ENCODE data around the gene TMA16. TPM values are rescaled to one million over a fixed set of nuclear protein-coding genes. Genes with fewer than 3 reads are reported as not detected.

Gene TMA16
- total and polyA plus RNA-seq, 2 of the 8 experiments (the other 6 are each of a cell fraction or from before 2014, with no cell fraction given), result 8.0 to 64.2 TPM

DNA sequence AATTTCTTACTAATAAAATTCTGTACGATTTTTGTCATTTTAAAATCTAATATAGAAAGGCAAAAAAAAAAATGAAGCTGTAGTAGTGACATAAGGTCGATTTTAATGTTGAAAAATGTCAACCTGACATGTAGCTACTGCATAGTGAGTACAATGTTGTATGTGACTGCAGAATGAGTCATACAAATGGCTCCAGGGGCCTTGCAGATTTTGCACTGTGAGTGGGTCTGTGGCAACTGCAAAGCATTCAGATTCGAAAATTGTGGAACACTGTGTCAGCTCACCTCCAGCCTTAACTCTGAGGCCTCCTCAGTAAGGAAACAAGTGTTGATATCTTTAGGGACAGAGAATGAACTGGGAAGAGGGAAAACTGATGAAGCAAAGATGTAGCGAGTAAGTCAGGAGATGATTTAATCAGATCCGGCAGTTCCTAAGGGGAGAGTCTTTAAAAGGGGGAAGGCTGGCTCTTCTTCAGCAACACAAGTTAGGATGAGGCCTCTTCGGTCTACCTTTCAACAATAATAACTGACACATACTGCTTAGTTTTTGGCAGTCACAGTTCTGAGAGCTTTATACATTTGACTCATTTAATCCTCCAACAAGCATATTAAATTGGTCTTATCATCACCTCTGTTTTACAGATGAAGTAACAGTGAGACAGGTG, 45.8 kb upstream of the TMA16 start:
- Histone ChIP-seq H4K20me1 (replicated peaks in 1 of 2; ENCODE audit: control insufficient read depth in 1 of 2, insufficient read depth in 2 of 2, low read length in 2 of 2) (no peaks in the 10 kb centered on the region), H2BK120ac (replicated peaks; ENCODE audit: low read depth, low read length) (no peak overlapping the region), H3K4me2 (ENCODE audit: insufficient read depth in 1 of 2, low read depth in 2 of 2, low read length in 2 of 2) (no peak overlapping the region), H3K4me1 (replicated peaks in 1 of 4; ENCODE audit: control insufficient read depth in 3 of 4, insufficient read depth in 4 of 4, low read length in 3 of 4) (no peaks in the 10 kb centered on the region), H2BK12ac (ENCODE audit: low read depth, low read length) (no peak overlapping the region), H3K18ac (ENCODE audit: extremely low read depth, low read length) (no peak overlapping the region), H2AK5ac (ENCODE audit: low read depth, low read length) (no peak overlapping the region), H3K23me2 (ENCODE audit: low read depth, low read length) (no peaks in the 10 kb centered on the region), H3K4ac (replicated peaks; ENCODE audit: insufficient read length, low read depth, low read length) (no peak overlapping the region), H4K8ac (ENCODE audit: extremely low read depth, insufficient read depth, low read length) (no peak overlapping the region), H2AFZ (ENCODE audit: low read length) (peak overlapping the region; percentile 95), H3K23ac (ENCODE audit: insufficient read length) (no peak overlapping the region), H3K79me1 (ENCODE audit: low read depth, low read length) (no peaks in the 10 kb centered on the region), H3K27ac (ENCODE audit: low read depth, low read length) (no peak overlapping the region), H3K56ac (replicated peaks; ENCODE audit: insufficient read length, low read depth, low read length) (no peak overlapping the region), H3K9ac (replicated peaks in 1 of 4; ENCODE audit: extremely low read depth in 1 of 4, low read depth in 3 of 4, low read length in 3 of 4) (no peak overlapping the region), H2BK20ac (ENCODE audit: low read length) (no peak overlapping the region), H3K4me3 (ENCODE audit: extremely low read depth in 1 of 4, insufficient read depth in 2 of 4, low read depth in 3 of 4, low read length in 4 of 4) (no peak overlapping the region), H3K36me3 (ENCODE audit: control insufficient read depth in 2 of 4, insufficient read depth in 4 of 4, low read length in 3 of 4) (no peaks in the 10 kb centered on the region), H3K14ac (ENCODE audit: insufficient read length) (no peak overlapping the region), H4K5ac (ENCODE audit: insufficient read length, low read depth, low read length) (no peak overlapping the region), H2BK5ac (ENCODE audit: low read depth, low read length) (no peak overlapping the region), H2BK15ac (ENCODE audit: low read length) (no peak overlapping the region), H4K91ac (replicated peaks; ENCODE audit: insufficient read length, low read length) (no peak overlapping the region), H3K9me3 (ENCODE audit: insufficient read depth in 2 of 2, low read depth in 1 of 2, low read length in 1 of 2) (no peaks in the 10 kb centered on the region), H3K79me2 (ENCODE audit: control insufficient read depth in 1 of 2, insufficient read depth in 2 of 2, low read length in 2 of 2) (no peaks in the 10 kb centered on the region), H3K27me3 (replicated peaks in 1 of 4; ENCODE audit: control insufficient read depth in 3 of 4, extremely low read depth in 1 of 4, insufficient read depth in 3 of 4, low read length in 3 of 4) (no peaks in the 10 kb centered on the region)
- ChIA-PET POLR2A (ENCODE audit: partially characterized antibody) (interaction anchor here (0.6 kb wide), 1 partner anchor 327 kb away, joined by 3 read pairs; no protein-coding TSS in a partner anchor), CTCF (ENCODE audit: partially characterized antibody) (interaction anchor here (0.7 kb wide), 1 partner anchor 949 kb away, joined by 3 read pairs; no protein-coding TSS in a partner anchor)
- no peak for FAIRE-seq
- no peak for TF ChIP-seq KDM5A (IDR thresholded peaks at IDR 0.05; ENCODE audit: low read length)
- no peak for TF ChIP-seq ASH2L (IDR thresholded peaks at IDR 0.05; ENCODE audit: low read length)
- TF ChIP-seq TBP (IDR thresholded peaks at IDR 0.05; ENCODE audit: low read depth, low read length), result no peak
- no peak for TF ChIP-seq GTF2F1 (IDR thresholded peaks at IDR 0.05; ENCODE audit: borderline replicate concordance, low read depth, low read length)
- TF ChIP-seq HDAC6 (IDR thresholded peaks at IDR 0.05; ENCODE audit: low read depth, low read length), result no peak
- no peak for TF ChIP-seq TCF12 (IDR thresholded peaks at IDR 0.05; ENCODE audit: low read depth, low read length)
- 88% methylated on average over 6 of the region's 6 CpGs; no CpG with 5 or more reads in 1 of the 2 experiments for WGBS, 2 experiments (ENCODE audit: extremely low coverage in 1 of 2, insufficient coverage in 1 of 2, insufficient read length in 1 of 2, insufficient replicate concordance in 2 of 2, low coverage in 1 of 2, low lambda C conversion rate in 2 of 2, missing lambda C conversion rate in 1 of 2)
- no peak for DNase-seq (ENCODE audit: low read depth in 1 of 2, low spot score in 2 of 2)
